GM12872 (cell line): ENCODE data around the gene TLK2.

Experiments used
- CTCF ChIP-seq: IDR thresholded peaks from 3 replicates; pipeline ENCODE4 v1.5.1; 2011; ENCODE audit warnings: low read depth, mild to moderate bottlenecking, low read length, moderate library complexity; ENCODE audit not compliant: insufficient read depth

Gene TLK2

DNA sequence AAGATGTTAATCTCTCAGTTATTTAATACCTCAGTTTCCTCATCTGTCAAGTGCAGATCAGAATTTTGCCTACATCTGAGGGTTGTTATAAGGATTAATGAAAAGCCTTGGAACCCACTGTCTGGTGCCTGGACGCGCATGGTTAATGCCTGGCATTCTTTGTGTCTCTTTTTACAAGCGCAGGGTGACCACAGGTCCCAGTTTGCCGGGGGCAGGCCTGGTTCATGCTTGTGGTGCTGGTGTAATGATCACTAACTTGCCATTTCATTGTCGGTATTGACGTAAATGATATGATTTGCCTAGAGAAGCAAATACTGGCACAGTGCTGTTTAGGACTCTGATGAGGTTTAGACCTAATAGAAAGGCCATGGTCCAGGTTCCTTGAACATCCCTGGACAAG, 172.0 kb downstream of the TLK2 start:
- no peak for TF ChIP-seq CTCF

GRCh38 chr17:62652251-62653001, 173.8 kb downstream of the TLK2 start:
- no peak for TF ChIP-seq CTCF

DNA sequence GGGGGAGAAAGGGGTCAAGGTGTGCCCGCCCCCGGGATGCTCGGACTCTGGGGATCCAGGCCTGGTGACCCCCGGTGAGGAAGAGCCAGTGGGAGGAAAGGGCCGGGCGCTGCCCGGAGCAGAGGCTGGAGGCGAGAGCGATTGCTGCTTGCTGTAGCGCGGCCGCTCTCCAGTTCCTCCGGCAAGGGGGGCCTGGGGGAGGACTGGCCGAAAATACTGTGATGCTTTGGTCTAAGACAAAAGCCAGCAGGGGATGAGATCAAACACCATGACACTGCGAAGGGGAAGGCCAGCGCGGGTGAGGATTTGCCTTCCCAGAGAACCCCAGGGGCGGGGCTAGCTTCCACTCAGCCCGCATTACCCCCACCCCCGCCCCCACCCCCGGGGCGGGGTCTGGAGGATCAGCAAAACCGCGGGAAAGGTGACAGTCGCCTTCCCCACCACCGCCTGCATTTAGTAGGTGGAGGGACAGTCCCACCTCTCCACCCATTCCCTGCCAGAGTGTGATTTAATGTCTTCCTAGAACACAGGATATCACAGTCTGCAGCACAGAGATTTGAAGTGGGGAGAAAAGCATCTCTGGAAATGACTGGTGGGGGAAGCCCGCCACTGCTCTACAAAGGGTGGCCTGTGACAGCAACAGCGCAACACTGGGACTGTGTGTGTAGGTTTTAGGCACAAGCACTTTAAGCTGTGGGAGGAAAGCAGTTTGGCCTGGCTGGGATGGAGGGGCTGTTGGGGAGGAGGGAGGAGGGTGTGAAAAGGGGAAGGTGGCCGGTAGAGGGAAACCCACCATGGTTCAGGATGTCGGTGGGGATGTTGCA, 174.6 kb downstream of the TLK2 start:
- TF ChIP-seq CTCF, result no peak

GRCh38 chr17:62653826-62654761, 175.5 kb downstream of the TLK2 start:
- TF ChIP-seq CTCF, result no peak

DNA sequence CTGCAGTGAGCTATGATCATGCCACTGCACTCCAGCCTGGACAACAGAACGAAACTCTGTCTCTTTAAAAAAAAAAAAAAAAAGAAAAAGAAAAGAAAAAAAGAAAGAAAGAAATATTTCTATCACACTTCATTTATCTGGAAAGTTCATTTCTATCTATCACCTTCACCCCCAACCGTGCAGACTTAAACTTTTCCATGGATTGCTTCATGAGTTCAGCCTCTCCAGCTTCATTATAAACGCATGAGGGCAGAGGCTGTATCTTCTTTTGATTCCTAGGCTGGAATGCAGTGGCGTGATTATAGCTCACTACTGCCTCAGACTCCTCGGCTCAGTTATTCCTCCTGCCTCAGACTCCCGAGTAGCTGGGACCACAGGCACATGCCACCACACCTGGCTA, 177.0 kb downstream of the TLK2 start:
- no peak for TF ChIP-seq CTCF

DNA sequence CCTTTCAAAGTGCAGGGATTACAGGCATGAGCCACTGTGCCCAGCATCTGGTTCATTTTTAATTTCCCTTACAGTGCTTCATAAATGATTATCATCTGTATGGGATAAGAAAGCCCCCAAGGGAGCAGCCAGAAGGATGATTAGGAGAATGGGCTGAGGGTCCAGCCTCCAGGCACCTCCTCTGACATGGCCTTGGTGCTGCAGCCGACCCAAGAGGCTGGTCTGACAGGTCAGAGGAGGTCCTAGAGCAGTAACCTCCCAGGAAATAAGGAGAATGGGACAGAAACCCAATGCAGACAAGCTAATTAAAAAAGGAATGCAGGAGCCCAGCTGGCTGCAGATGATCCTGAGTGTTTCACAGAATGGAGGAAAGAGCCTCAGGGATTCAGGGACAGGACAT, 177.8 kb downstream of the TLK2 start:
- TF ChIP-seq CTCF, result no peak
